Measurements from ENCODE around the gene FYN. TPM values are rescaled to one million over a fixed set of nuclear protein-coding genes. Genes with fewer than 3 reads are reported as not detected.

The FYN gene
- total and polyA plus RNA-seq, 10 of the 15 experiments (the other 5 are each of a cell fraction or from before 2014, with no cell fraction given) = 51.4 to 247 (median 138) TPM

DNA sequence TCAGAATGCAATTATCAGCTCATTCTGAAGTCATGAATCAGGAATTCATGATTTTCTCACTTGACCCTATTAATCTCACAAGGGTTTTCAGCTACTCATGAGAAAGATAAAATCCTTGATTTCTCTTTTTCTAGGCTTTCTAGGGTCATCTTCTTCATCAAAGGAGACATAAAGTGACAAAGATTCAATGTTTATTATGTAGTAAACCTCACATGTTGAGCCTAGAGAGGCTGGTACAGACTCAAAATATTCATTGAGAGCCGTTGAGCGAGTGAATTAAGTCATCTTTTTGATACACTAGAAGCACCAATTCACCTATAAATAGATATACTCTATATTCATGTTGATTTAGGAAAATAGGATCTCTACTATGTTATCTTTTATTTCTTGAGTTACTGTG, 162.8 kb downstream of the FYN start:
- in situ Hi-C loops (cut with MboI) (loop anchor here (25.0 kb wide), 1 partner anchor 602 kb away; no protein-coding TSS in a partner anchor), intact Hi-C loops (cut with micrococcal nuclease; ENCODE audit: unreplicated experiment) (loop anchor here (1.0 kb wide), 4 partner anchors 67 to 333 kb away; no protein-coding TSS in a partner anchor)
- CTCF ChIA-PET = interaction anchor here (0.7 to 7.7 kb wide), 42 partner anchors 12 to 453 kb away, joined by 3 to 96 read pairs (median 6); partner anchors contain the start of genes FAM229B and TUBE1
- POLR2A ChIA-PET = interaction anchor here (0.8 kb wide), 1 partner anchor 42 kb away, joined by 3 read pairs; no protein-coding TSS in a partner anchor
- Histone ChIP-seq H3K79me2 (ENCODE audit: control insufficient read depth, insufficient read depth, low read length) (no peaks in the 10 kb centered on the region), H3K27ac (ENCODE audit: control insufficient read depth, insufficient read depth) (peak overlapping the region; percentile 13; the same call in 1 of the 2 replicates), H3K4me1 (ENCODE audit: control insufficient read depth, insufficient read depth, low read length) (peaks cover 5% of the 10 kb centered on the region; the same call in 1 of the 2 replicates), H3K4me3 (no peak overlapping the region), H3K4me2 (ENCODE audit: control insufficient read depth, insufficient read depth) (no peak overlapping the region), H3K27me3 (replicated peaks in 1 of 2; ENCODE audit: control insufficient read depth in 2 of 2, insufficient read depth in 2 of 2, low read length in 1 of 2) (no peaks in the 10 kb centered on the region), H3K9ac (ENCODE audit: control insufficient read depth, insufficient read depth, low read length) (no peak overlapping the region), H3K9me3 (replicated peaks; ENCODE audit: control insufficient read depth, insufficient read depth, low read length) (no peaks in the 10 kb centered on the region), H4K20me1 (ENCODE audit: control insufficient read depth, insufficient read depth) (no peaks in the 10 kb centered on the region), H3K36me3 (ENCODE audit: control insufficient read depth in 2 of 2, insufficient read depth in 2 of 2, low read length in 1 of 2) (peaks cover 17 to 22% of the 10 kb centered on the region in 2 experiments), H2AFZ (ENCODE audit: control insufficient read depth, low read depth, low read length) (no peak overlapping the region; the same call in 1 of the 2 replicates)
- RAD21 ChIA-PET (ENCODE audit: unreplicated experiment) = interaction anchor here (0.6 to 5.4 kb wide), 40 partner anchors 13 to 453 kb away, joined by 3 to 46 read pairs (median 5); partner anchors contain the start of genes FYN and TRAF3IP2
- BruUV-seq (replicated peaks) = no TSS peak
- FAIRE-seq = no peak
- SMC1A ChIA-PET (ENCODE audit: uncharacterized antibody, unreplicated experiment) = interaction anchor here (0.7 to 5.0 kb wide), 61 partner anchors 11 to 454 kb away, joined by 3 to 54 read pairs (median 5); a partner anchor contains a TSS
- no peak; the same call in 2 of the 3 replicates for ATAC-seq
- WGBS (ENCODE audit: insufficient coverage, insufficient replicate concordance, low lambda C conversion rate, missing lambda C conversion rate) = 95% methylated on average over 2 of the region's 2 CpGs
- no peak for DNase-seq (ENCODE audit: low read depth, low spot score)
- TF ChIP-seq, protein P1, sequence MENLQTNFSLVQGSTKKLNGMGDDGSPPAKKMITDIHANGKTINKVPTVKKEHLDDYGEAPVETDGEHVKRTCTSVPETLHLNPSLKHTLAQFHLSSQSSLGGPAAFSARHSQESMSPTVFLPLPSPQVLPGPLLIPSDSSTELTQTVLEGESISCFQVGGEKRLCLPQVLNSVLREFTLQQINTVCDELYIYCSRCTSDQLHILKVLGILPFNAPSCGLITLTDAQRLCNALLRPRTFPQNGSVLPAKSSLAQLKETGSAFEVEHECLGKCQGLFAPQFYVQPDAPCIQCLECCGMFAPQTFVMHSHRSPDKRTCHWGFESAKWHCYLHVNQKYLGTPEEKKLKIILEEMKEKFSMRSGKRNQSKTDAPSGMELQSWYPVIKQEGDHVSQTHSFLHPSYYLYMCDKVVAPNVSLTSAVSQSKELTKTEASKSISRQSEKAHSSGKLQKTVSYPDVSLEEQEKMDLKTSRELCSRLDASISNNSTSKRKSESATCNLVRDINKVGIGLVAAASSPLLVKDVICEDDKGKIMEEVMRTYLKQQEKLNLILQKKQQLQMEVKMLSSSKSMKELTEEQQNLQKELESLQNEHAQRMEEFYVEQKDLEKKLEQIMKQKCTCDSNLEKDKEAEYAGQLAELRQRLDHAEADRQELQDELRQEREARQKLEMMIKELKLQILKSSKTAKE (IDR thresholded peaks at IDR 0.05; ENCODE audit: low read depth, poor library complexity, severe bottlenecking) = no peak
- TF ChIP-seq TBL1XR1 (IDR thresholded peaks at IDR 0.05; ENCODE audit: low read depth, low read length) (no peak), SMAD1 (IDR thresholded peaks at IDR 0.05; ENCODE audit: low read depth, partially characterized antibody) (no peak), TARDBP (IDR thresholded peaks at IDR 0.05; ENCODE audit: borderline replicate concordance) (no peak), CBX5 (IDR thresholded peaks at IDR 0.05; ENCODE audit: low read depth) (no peak), NFYB (IDR thresholded peaks at IDR 0.05; ENCODE audit: insufficient read depth, low read depth, low read length) (no peak), LARP7 (IDR thresholded peaks at IDR 0.05) (no peak)
- TF ChIP-seq, protein P2, sequence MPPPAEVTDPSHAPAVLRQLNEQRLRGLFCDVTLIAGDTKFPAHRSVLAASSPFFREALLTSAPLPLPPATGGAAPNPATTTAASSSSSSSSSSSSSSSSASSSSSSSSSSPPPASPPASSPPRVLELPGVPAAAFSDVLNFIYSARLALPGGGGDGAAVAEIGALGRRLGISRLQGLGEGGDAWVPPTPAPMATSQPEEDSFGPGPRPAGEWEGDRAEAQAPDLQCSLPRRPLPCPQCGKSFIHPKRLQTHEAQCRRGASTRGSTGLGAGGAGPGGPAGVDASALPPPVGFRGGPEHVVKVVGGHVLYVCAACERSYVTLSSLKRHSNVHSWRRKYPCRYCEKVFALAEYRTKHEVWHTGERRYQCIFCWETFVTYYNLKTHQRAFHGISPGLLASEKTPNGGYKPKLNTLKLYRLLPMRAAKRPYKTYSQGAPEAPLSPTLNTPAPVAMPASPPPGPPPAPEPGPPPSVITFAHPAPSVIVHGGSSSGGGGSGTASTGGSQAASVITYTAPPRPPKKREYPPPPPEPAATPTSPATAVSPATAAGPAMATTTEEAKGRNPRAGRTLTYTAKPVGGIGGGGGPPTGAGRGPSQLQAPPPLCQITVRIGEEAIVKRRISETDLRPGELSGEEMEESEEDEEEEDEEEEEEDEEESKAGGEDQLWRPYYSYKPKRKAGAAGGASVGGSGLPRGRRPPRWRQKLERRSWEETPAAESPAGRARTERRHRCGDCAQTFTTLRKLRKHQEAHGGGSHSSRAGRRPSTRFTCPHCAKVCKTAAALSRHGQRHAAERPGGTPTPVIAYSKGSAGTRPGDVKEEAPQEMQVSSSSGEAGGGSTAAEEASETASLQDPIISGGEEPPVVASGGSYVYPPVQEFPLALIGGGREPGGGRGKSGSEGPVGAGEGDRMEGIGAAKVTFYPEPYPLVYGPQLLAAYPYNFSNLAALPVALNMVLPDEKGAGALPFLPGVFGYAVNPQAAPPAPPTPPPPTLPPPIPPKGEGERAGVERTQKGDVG (CRISPR knock-in tag; IDR thresholded peaks at IDR 0.05) = no peak
- TF ChIP-seq, protein P3, sequence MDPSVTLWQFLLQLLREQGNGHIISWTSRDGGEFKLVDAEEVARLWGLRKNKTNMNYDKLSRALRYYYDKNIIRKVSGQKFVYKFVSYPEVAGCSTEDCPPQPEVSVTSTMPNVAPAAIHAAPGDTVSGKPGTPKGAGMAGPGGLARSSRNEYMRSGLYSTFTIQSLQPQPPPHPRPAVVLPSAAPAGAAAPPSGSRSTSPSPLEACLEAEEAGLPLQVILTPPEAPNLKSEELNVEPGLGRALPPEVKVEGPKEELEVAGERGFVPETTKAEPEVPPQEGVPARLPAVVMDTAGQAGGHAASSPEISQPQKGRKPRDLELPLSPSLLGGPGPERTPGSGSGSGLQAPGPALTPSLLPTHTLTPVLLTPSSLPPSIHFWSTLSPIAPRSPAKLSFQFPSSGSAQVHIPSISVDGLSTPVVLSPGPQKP (IDR thresholded peaks at IDR 0.05; ENCODE audit: low read depth, low read length) = no peak
- TF ChIP-seq, protein P4, sequence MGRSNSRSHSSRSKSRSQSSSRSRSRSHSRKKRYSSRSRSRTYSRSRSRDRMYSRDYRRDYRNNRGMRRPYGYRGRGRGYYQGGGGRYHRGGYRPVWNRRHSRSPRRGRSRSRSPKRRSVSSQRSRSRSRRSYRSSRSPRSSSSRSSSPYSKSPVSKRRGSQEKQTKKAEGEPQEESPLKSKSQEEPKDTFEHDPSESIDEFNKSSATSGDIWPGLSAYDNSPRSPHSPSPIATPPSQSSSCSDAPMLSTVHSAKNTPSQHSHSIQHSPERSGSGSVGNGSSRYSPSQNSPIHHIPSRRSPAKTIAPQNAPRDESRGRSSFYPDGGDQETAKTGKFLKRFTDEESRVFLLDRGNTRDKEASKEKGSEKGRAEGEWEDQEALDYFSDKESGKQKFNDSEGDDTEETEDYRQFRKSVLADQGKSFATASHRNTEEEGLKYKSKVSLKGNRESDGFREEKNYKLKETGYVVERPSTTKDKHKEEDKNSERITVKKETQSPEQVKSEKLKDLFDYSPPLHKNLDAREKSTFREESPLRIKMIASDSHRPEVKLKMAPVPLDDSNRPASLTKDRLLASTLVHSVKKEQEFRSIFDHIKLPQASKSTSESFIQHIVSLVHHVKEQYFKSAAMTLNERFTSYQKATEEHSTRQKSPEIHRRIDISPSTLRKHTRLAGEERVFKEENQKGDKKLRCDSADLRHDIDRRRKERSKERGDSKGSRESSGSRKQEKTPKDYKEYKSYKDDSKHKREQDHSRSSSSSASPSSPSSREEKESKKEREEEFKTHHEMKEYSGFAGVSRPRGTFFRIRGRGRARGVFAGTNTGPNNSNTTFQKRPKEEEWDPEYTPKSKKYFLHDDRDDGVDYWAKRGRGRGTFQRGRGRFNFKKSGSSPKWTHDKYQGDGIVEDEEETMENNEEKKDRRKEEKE (IDR thresholded peaks at IDR 0.05) = no peak
